HL-60 (cell line): ENCODE results near the gene PSMD4.

Source experiments
- CTCF ChIP-seq: IDR thresholded peaks from one replicate; pipeline ENCODE4 v1.5.1; 2011; ENCODE audit warnings: low read length, control low read depth, inconsistent platforms; ENCODE audit not compliant: insufficient read depth
- POLR2AphosphoS5 ChIP-seq: IDR thresholded peaks from 2 replicates; pipeline ENCODE4 v1.6.1; 2012; ENCODE audit warnings: low read depth
- SPI1 ChIP-seq: IDR thresholded peaks from 2 replicates; pipeline ENCODE4 v1.6.1; 2012; ENCODE audit warnings: low read depth, mild to moderate bottlenecking, borderline replicate concordance

GRCh38 chr1:151213560-151213959 lies 41.0 kb upstream of the PSMD4 start:
- no peak for TF ChIP-seq CTCF
- no peak for TF ChIP-seq POLR2AphosphoS5
- no peak for TF ChIP-seq SPI1
